GM13977 (cell line): ENCODE measurements around the gene MEG3.

ENCODE experiments used
- DNase-seq: peaks from one replicate; pipeline ENCODE4 v3.0.0; 2012; ENCODE audit warnings: low spot score
- CTCF ChIP-seq: IDR thresholded peaks from 2 replicates; pipeline ENCODE4 v1.5.1; 2012; ENCODE audit warnings: mild to moderate bottlenecking, control low read depth; ENCODE audit not compliant: insufficient read depth; ENCODE audit errors: extremely low read depth, missing control alignments
- in situ Hi-C: fragments of 300-500 bp; cut with MboI; formaldehyde crosslinking; loops from one replicate; pipeline ENCODE4 v1.12.0; 2022; ENCODE audit warnings: low sequenced_read_pairs, low pct_unique_long_range_greater_than_20kb, mixed read lengths, inconsistent platforms; ENCODE audit not compliant: unreplicated experiment

The MEG3 gene

GRCh38 chr14:100862793-100863192 is 36.9 kb downstream of the MEG3 start:
- TF ChIP-seq CTCF: no peak
- in situ Hi-C loops: loop anchor here (25.0 kb wide), 1 partner anchor 775 kb away; no protein-coding TSS in a partner anchor
- DNase-seq: no peak

- TF ChIP-seq CTCF: no peak
- in situ Hi-C loops: loop anchor here (25.0 kb wide), 1 partner anchor 773 kb away; no protein-coding TSS in a partner anchor
- no peak for DNase-seq
Measured at GRCh38 chr14:100864206-100864605, 38.3 kb downstream of the MEG3 start.

GRCh38 chr14:100864960-100865681 is 39.2 kb downstream of the MEG3 start:
- DNase-seq: no peak
- TF ChIP-seq CTCF: no peak
- in situ Hi-C loops: loop anchor here (25.0 kb wide), 1 partner anchor 772 kb away; no protein-coding TSS in a partner anchor

GRCh38 chr14:100865682-100866591 is 40.0 kb downstream of the MEG3 start:
- no peak for DNase-seq
- no peak for TF ChIP-seq CTCF
- in situ Hi-C loops: loop anchor here (25.0 kb wide), 1 partner anchor 771 kb away; no protein-coding TSS in a partner anchor

GRCh38 chr14:100866666-100867630 is 41.0 kb downstream of the MEG3 start:
- no peak for DNase-seq
- in situ Hi-C loops: loop anchor here (25.0 kb wide), 1 partner anchor 770 kb away; no protein-coding TSS in a partner anchor
- no peak for TF ChIP-seq CTCF
